SK-N-MC (cell line): Measurements from ENCODE around the gene LYVE1.
A peak's percentile ranks its signal among the peaks of the same experiment; 100 is the strongest.

ENCODE experiments used
- DNase-seq: peaks from one replicate; pipeline ENCODE4 v3.0.0-alpha.2; 2011; ENCODE audit warnings: low read depth, low spot score
- H3K27ac ChIP-seq: fragments of 200-600 bp; sonication (generic); 2 replicates; pipeline ENCODE4 v1.5.1; 2016; ENCODE audit warnings: mixed run types
- H3K36me3 ChIP-seq: fragments of 200-600 bp; sonication (generic); 2 replicates; pipeline ENCODE4 v1.6.1; 2017; ENCODE audit warnings: antibody characterized with exemption, low read length, mixed read lengths; ENCODE audit not compliant: insufficient read depth
- H3K4me3 ChIP-seq: fragments of 200-600 bp; sonication (generic); 2 replicates; pipeline ENCODE4 v1.5.1; 2016
- H3K9ac ChIP-seq: fragments of 200-600 bp; sonication (generic); 2 replicates; pipeline ENCODE4 v1.8.0; 2017; ENCODE audit warnings: mixed run types, mixed read lengths; ENCODE audit not compliant: insufficient read length
- H3K9me3 ChIP-seq: fragments of 200-600 bp; sonication (generic); 2 replicates; pipeline ENCODE4 v1.6.1; 2017; ENCODE audit warnings: low read depth, mild to moderate bottlenecking, antibody characterized with exemption, low read length, moderate library complexity, mixed read lengths
- EZH2 ChIP-seq: fragments of 200-600 bp; sonication (generic); IDR thresholded peaks from one replicate; pipeline ENCODE4 v1.6.1; 2017; ENCODE audit warnings: antibody characterized with exemption
- FOXP2 ChIP-seq: optimal IDR thresholded peaks from 2 replicates; pipeline ENCODE3; 2011; ENCODE audit warnings: mild to moderate bottlenecking, moderate library complexity; ENCODE audit not compliant: insufficient read depth; ENCODE audit errors: extremely low read length, control extremely low read depth
- POLR2AphosphoS5 ChIP-seq: IDR thresholded peaks from 2 replicates; pipeline ENCODE4 v1.6.1; 2012; ENCODE audit warnings: mild to moderate bottlenecking, low read depth, low read length, borderline replicate concordance

LYVE1 gene

DNA sequence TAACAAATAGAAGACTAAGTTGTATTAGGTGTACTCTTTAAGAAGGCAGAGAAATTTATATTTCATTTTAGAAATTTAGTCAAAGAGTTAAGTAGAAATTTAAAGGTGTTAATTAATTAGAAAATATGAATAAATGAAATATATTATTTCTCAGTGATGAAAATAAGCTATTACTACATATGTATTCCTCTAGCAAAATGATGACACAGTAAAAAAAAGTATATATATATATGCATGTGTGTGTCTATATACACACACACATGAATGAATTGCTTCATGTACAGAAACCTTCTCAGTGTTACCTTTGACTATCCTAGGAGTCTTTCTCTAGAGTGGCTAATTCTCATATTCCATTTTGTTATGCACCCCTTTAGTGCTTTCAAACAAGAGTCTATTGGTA is 35.1 kb downstream of the LYVE1 start:
- H3K36me3 ChIP-seq: peaks cover 55% of the 10 kb centered on the region
- H3K9me3 ChIP-seq: no peaks in the 10 kb centered on the region
- no peak for DNase-seq
- H3K27ac ChIP-seq: no peak overlapping the region
- no peak overlapping the region for H3K4me3 ChIP-seq
- H3K9ac ChIP-seq: no peak overlapping the region
- TF ChIP-seq FOXP2 (no peak), EZH2 (no peak), POLR2AphosphoS5 (no peak)

DNA sequence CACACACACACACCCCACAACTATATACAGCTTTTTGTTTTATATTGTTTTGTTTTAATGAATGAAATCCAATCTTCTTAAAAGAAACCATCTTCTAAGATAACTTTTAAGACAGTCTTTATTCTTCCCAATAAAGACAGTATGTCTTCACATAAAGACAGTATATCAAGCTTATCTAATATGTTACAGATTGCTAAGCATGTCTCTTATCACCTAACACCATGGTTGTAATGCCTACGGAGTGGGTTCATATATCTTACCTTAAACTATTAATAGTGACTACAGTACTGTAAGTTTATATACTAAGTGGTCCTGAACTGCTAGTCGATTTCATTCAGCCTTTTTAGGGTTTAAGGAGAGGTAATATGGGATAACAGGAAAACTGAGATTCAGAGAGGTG is 35.9 kb downstream of the LYVE1 start:
- H3K36me3 ChIP-seq: peaks cover 58% of the 10 kb centered on the region
- no peak overlapping the region for H3K27ac ChIP-seq
- TF ChIP-seq POLR2AphosphoS5: no peak
- no peak for TF ChIP-seq EZH2
- TF ChIP-seq FOXP2: no peak
- DNase-seq: no peak
- no peak overlapping the region for H3K9ac ChIP-seq
- no peaks in the 10 kb centered on the region for H3K9me3 ChIP-seq
- no peak overlapping the region for H3K4me3 ChIP-seq

DNA sequence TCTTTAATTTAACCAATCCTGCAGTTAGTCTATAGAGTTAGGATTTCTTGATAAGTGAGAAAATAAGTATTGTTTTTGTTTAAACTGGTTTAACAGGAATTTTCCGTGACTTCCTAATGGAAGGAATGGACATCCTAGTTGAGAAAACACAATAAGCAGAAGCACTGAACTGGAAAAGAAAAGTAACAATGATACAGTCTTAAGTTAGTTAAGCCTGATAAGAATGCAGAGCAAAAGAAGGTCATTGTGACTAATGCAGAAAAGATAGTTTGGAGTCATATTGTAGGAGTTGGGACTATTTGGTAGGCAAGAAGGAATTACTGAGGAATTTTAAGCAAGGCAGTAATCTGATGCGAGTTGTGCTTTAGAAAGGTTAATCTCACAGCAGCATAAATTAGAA is 39.2 kb downstream of the LYVE1 start:
- DNase-seq: no peak
- H3K9ac ChIP-seq: no peak overlapping the region
- H3K36me3 ChIP-seq: peaks cover 85% of the 10 kb centered on the region
- no peak overlapping the region for H3K4me3 ChIP-seq
- TF ChIP-seq EZH2 (no peak), FOXP2 (no peak), POLR2AphosphoS5 (no peak)
- peak overlapping the region; percentile 91 for H3K27ac ChIP-seq
- no peaks in the 10 kb centered on the region for H3K9me3 ChIP-seq

DNA sequence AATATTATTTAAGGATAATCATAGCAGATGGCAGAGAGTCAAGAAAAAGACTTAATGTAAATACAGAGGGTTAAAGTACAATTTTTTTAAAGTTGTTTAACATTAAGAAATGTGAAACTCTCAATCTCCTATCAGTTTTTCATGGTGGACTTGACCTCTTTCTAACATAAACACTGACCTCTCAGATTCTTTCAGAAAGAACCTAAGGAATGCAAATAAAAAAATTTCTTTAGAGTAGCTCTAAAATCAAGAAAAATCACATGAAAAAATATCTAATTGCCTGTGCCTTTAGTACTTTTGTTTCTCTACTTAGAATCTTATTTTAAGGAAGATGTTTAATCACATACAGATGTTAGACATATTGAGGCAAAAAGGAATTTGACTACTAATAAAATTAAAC is 40.3 kb downstream of the LYVE1 start:
- DNase-seq: no peak
- H3K27ac ChIP-seq: peak overlapping the region; percentile 91
- peak overlapping the region; percentile 46 for H3K9ac ChIP-seq
- TF ChIP-seq FOXP2 (no peak), POLR2AphosphoS5 (no peak), EZH2 (no peak)
- peak overlapping the region; percentile 55 for H3K4me3 ChIP-seq
- H3K9me3 ChIP-seq: no peaks in the 10 kb centered on the region
- peaks cover 87% of the 10 kb centered on the region for H3K36me3 ChIP-seq

DNA sequence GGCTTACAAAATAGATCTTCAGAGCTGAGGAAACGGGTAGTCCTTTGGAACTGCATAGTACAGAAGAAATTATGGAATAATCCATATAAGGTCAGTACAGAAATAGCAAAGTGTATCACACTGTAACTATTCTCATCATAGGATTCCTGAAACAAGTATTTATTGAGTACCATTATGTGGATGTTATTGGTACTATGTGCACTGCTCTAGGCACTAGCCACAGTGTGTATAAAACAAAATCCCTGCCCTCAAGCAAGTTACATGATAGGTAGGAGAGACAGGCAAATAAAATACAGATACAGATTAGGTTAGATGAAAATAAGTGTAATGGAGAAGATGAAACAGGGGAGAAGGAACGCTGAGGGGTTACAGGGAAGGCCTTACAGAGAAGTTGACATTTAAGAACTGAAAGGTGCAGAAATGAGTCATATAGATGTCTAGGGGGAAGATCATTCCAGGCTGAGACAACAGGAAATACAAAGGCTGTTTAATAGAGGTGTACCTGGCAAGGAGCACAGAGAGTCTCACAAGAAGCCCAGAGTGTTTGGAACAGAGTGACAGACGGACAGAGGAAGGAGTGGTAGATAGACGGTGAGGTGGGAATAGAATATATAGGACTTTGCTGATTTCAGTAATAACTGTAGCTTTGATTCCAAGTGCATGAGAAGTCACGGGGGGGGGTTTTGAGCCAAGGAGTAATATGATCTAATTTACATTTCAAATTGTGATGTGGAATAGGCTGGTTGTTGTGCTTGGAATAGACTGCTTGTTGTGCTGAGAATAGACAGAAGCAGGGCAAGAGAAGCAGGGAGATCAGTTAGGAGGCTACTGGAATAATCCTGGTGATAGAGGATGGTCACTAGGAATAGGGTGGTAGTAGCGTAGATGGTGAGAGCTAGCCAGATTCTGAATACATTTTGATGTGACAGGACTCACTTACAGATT is 41.2 kb downstream of the LYVE1 start:
- DNase-seq: no peak

DNA sequence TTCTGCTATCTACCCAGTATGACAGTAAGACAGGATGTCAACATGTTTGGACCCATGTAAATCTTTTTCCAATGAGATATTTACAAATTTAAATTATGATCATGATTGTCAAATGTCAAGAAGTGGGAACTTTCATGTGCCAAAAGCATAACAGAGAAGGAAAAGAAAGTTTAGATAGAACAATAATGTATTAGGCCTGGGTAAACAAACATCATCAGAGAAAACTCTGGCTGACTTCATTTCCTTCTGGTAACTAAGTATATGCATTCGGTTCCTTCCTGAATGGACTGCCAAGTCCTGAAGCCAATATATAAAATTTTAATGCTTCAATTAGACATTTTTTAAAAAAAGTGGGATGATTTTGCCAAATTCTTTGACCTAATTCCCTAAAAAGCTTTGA is 44.0 kb downstream of the LYVE1 start:
- no peaks in the 10 kb centered on the region for H3K9me3 ChIP-seq
- no peak for DNase-seq
- no peak overlapping the region for H3K9ac ChIP-seq
- peaks cover 88% of the 10 kb centered on the region for H3K36me3 ChIP-seq
- TF ChIP-seq EZH2: no peak
- no peak for TF ChIP-seq FOXP2
- no peak for TF ChIP-seq POLR2AphosphoS5
- H3K4me3 ChIP-seq: no peak overlapping the region
- H3K27ac ChIP-seq: no peak overlapping the region

More for the DNA sequence above, 41.2 kb downstream of the LYVE1 start:
- Histone ChIP-seq H3K27ac (peak overlapping the region; percentile 91), H3K9ac (no peak overlapping the region), H3K36me3 (peaks cover 88% of the 10 kb centered on the region), H3K9me3 (no peaks in the 10 kb centered on the region), H3K4me3 (0 out of 2 replicates have a peak overlapping the region, but pooled peaks have one; percentile 13)
- TF ChIP-seq POLR2AphosphoS5 (no peak), EZH2 (no peak), FOXP2 (no peak)

DNA sequence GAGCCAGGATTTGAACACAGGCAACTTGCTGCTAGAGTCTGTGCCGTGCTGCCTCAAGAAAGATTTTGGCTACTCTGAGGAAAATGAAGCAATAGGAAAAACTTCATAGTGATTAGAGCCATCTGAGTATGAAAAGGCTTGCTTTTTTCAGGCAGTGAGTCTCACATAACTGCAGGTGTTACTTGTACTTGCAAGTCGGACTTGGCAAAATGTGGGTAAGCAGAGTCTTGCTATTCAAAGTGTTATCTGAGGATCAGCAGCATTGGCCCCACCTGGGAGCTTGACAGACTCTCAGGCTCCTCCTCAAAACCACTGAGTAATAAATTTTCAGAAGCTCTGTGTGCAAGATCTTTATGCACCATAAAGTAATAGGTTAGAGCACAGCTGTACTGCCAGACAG is 45.5 kb downstream of the LYVE1 start:
- H3K27ac ChIP-seq: no peak overlapping the region
- no peak overlapping the region for H3K9ac ChIP-seq
- no peak overlapping the region for H3K4me3 ChIP-seq
- TF ChIP-seq POLR2AphosphoS5 (no peak), EZH2 (no peak), FOXP2 (no peak)
- DNase-seq: no peak
- peaks cover 92% of the 10 kb centered on the region for H3K36me3 ChIP-seq
- no peaks in the 10 kb centered on the region for H3K9me3 ChIP-seq

DNA sequence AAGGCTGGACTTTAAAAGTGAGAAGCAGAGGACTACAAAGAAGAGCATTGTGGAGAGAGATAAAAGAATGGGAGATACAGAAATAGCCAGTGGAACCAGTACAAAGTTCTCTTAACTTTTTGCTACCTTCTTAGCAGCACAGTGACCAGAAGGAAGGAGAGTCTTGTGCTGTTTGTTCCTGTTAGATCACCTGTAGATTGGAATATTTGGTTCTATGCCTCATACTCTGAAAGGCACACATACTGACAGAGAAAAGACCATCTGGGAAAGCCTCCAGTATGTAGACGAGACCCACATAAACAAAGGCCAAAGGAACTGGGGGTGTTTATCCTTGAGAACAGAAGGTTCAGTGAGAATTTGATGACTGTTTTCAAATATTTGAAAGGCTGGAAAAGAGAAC is 46.2 kb downstream of the LYVE1 start:
- DNase-seq: no peak

More for the DNA sequence above, 46.2 kb downstream of the LYVE1 start:
- Histone ChIP-seq H3K36me3 (peaks cover 89% of the 10 kb centered on the region), H3K4me3 (no peak overlapping the region), H3K9me3 (no peaks in the 10 kb centered on the region), H3K27ac (no peak overlapping the region), H3K9ac (no peak overlapping the region)
- no peak for TF ChIP-seq EZH2
- no peak for TF ChIP-seq FOXP2
- no peak for TF ChIP-seq POLR2AphosphoS5
